ENCODE data around the gene SIT1.

GRCh38 chr9:35659340-35659739 is 8.6 kb upstream of the SIT1 start:
- TF ChIP-seq GATA2 (IDR thresholded peaks at IDR 0.05; ENCODE audit: low read depth, low read length) (no peak), GATA3 (IDR thresholded peaks at IDR 0.05; ENCODE audit: low read depth, low read length) (no peak)

Data from SH-SY5Y (cell line).